CD8-positive, alpha-beta memory T cell (primary cell): ENCODE results near the gene PVALEF. TPM values are rescaled to one million over a fixed set of nuclear protein-coding genes. Genes with fewer than 3 reads are reported as not detected.
A peak's percentile ranks its signal among the peaks of the same experiment; 100 is the strongest.

Experiments used
- CTCF ChIA-PET: fragments of 350-600 bp; sonication (Branson Sonifier 250); formaldehyde crosslinking; loops from one replicate; lab custom pipeline; 2021; ENCODE audit warnings: antibody characterized with exemption; lab: Charles Lee
- POLR2A ChIA-PET: fragments of 350-600 bp; sonication (Branson Sonifier 250); formaldehyde crosslinking; loops from one replicate; lab custom pipeline; 2021; ENCODE audit warnings: antibody characterized with exemption; lab: Charles Lee
- DNase-seq, 5 donors: peaks; one replicate each; pipeline versions ENCODE4 v3.0.0 to v3.0.0-alpha.2; 2020 to 2022; ENCODE audit warnings: mixed read lengths in 1 of 5
- H3K27ac ChIP-seq: one replicate; pipeline ENCODE4 v1.7.0; 2013; ENCODE audit warnings: low read depth, mild to moderate bottlenecking, low read length, moderate library complexity
- H3K27me3 ChIP-seq: 2 replicates; pipeline ENCODE4 v1.7.0; 2013; ENCODE audit warnings: low read length, mild to moderate bottlenecking; ENCODE audit not compliant: insufficient read depth, poor library complexity, severe bottlenecking
- H3K36me3 ChIP-seq: 2 replicates; pipeline ENCODE4 v1.7.0; 2013; ENCODE audit warnings: mild to moderate bottlenecking, low read length, moderate library complexity; ENCODE audit not compliant: insufficient read depth
- H3K4me1 ChIP-seq: 2 replicates; pipeline ENCODE4 v1.7.0; 2013; ENCODE audit warnings: mild to moderate bottlenecking, low read length, moderate library complexity; ENCODE audit not compliant: insufficient read depth
- H3K4me3 ChIP-seq: 2 replicates; pipeline ENCODE4 v1.7.0; 2013; ENCODE audit warnings: mild to moderate bottlenecking, low read length
- H3K9me3 ChIP-seq: 2 replicates; pipeline ENCODE4 v1.7.0; 2013; ENCODE audit warnings: mild to moderate bottlenecking, low read length
- H3K27ac Mint-ChIP-seq, 8 donors: one replicate each; pipeline ENCODE4 v1.8.0; 2020 to 2021; ENCODE audit warnings: mixed read lengths in 8 of 8, mild to moderate bottlenecking in 6 of 8, inconsistent platforms in 3 of 8, moderate library complexity in 3 of 8
- H3K27me3 Mint-ChIP-seq, 2 donors: one replicate each; pipeline ENCODE4 v1.8.0; 2020 to 2021; ENCODE audit warnings: mixed read lengths in 2 of 2, mild to moderate bottlenecking in 1 of 2, moderate library complexity in 1 of 2
- H3K36me3 Mint-ChIP-seq, 3 donors: one replicate each; pipeline ENCODE4 v1.8.0; 2020 to 2021; ENCODE audit warnings: mixed read lengths in 3 of 3, inconsistent platforms in 1 of 3, mild to moderate bottlenecking in 1 of 3
- H3K4me1 Mint-ChIP-seq, 3 donors: one replicate each; pipeline ENCODE4 v1.8.0; 2020 to 2021; ENCODE audit warnings: mixed read lengths in 3 of 3, inconsistent platforms in 1 of 3, mild to moderate bottlenecking in 1 of 3
- H3K4me3 Mint-ChIP-seq, 7 donors: one replicate each; pipeline ENCODE4 v1.8.0; 2020 to 2021; ENCODE audit warnings: mixed read lengths in 7 of 7, mild to moderate bottlenecking in 6 of 7, moderate library complexity in 4 of 7, inconsistent platforms in 2 of 7
- H3K9me3 Mint-ChIP-seq, 5 donors: one replicate each; pipeline ENCODE4 v1.8.0; 2020 to 2022; ENCODE audit warnings: mixed read lengths in 5 of 5, mild to moderate bottlenecking in 3 of 5, moderate library complexity in 2 of 5, inconsistent platforms in 1 of 5
- polyA plus RNA-seq: library from polyadenylated mRNA; unstranded; fragments of 300-500 nt; fragmentation: Illumina TruSeq; gene quantifications from one replicate; pipeline ENCODE4 v1.2.3, GENCODE V29; 2021
- total RNA-seq, 2 experiments: library from RNA; stranded (reverse); gene quantifications; one replicate each; pipeline ENCODE4 v1.2.3, GENCODE V29; 2021

Gene PVALEF
- not detected for total RNA-seq
- not detected for polyA plus RNA-seq

DNA sequence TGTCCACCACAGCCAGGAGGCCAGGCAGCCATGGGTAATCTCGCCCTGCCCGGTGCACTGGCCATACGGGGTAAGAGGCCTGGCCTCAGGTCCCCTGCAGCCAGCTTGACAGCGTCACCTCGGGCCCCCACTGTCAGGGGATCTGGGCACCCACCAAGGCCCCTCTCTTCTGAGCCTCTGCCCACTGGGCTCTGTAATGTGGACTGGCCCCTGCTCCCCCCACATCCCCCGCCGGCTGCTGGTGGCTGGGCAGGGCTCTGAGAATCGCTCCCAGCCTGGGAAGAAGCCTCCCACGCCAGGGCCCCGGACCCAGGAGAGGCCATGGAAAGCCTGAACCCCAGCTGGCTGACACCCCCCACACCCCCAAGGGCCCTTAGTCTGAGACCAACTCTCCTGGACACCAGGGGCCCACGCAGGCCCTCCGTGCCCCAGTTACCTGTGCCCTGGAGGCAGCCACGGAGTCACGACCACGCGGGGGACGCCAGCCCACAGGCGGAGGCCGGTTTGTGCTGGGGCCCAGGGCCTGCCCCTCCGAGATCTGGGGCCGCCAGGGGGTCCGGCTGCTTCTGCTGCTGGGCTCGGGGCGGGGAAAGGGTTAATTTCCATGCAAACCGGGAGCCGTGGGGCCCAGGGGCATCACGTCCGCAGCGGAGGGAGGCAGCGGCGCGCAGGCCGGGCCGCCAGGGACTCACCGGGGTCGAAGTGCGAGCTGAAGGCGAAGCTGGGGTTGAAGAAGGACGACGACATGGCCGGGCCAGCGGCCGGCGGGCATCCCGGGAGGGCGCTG, at the start of gene PVALEF:
Gene PVALEF, plus strand, starts transcription at position 262 of the 787 bp plus-strand sequence. CDS start 15,720 bp downstream, outside the sequence.
- no peaks in the 10 kb centered on the region for H3K9me3 Mint-ChIP-seq
- DNase-seq = no peak
- no peak within 1 kb of the TSS for H3K4me3 ChIP-seq
- no peaks in the 10 kb centered on the region for H3K36me3 Mint-ChIP-seq
- peaks cover 17 to 32% of the 10 kb centered on the region in 2 donors for H3K27me3 Mint-ChIP-seq
- H3K9me3 ChIP-seq = no peaks in the 10 kb centered on the region
- H3K4me1 ChIP-seq = no peaks in the 10 kb centered on the region
- no peak within 1 kb of the TSS for H3K27ac Mint-ChIP-seq
- ChIA-PET CTCF (no interaction called here), POLR2A (no interaction called here)
- no peak within 1 kb of the TSS for H3K27ac ChIP-seq
- no peaks in the 10 kb centered on the region for H3K36me3 ChIP-seq
- H3K27me3 ChIP-seq = peaks cover 9% of the 10 kb centered on the region
- peak within 1 kb of the TSS in 4 of 7 donors; percentile 29 to 44 (median 32) for H3K4me3 Mint-ChIP-seq
- peaks cover 0 to 6% (median 1%) of the 10 kb centered on the region in 3 donors for H3K4me1 Mint-ChIP-seq

DNA sequence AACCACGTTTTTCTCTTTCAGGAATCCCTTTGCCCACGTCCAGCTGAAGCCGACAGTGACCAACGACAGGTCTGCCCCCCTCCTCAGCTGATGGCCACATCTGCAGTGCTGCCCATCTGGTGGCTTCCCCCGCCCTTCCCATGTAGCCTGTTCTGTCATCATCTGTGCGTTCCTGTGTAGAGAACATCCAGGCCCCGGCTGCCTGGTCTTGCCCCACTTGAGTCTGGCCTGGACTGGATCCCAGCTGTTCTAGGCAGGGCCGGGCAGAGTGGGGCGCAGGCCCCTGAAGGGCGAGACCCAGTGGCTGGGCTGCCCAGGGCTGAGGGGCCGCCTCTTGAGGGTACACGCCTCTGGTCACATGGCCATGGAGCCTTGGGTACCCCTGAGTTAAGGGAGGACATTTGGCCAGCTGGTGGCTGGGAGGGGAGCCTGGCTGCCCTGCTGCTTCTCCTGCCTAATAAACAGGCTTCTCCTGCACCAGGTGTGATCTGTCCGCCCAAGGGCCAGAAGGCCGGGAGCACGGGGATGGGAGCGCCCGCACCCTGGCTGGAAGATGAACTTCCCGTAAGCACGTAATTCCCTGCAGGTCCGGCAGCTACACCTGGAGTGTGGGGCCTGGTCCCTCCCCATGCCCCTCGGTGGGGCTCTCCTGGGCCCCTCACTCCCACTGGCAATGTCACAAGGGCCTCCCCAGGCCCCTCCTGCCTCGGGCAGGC, 49.4 kb upstream of the PVALEF start:
- Mint-ChIP-seq H3K27ac (peak overlapping the region in 1 of 8 donors; percentile 90), H3K4me1 (peaks cover 0 to 11% (median 0%) of the 10 kb centered on the region in 3 donors), H3K9me3 (no peaks in the 10 kb centered on the region), H3K4me3 (no peak overlapping the region), H3K27me3 (peaks cover 2 to 4% of the 10 kb centered on the region in 2 donors), H3K36me3 (no peaks in the 10 kb centered on the region)
- H3K36me3 ChIP-seq = no peaks in the 10 kb centered on the region
- no peak overlapping the region for H3K27ac ChIP-seq
- no peak overlapping the region for H3K4me3 ChIP-seq
- POLR2A ChIA-PET = no interaction called here
- DNase-seq = no peak
- no peaks in the 10 kb centered on the region for H3K4me1 ChIP-seq
- CTCF ChIA-PET = no interaction called here
- no peaks in the 10 kb centered on the region for H3K27me3 ChIP-seq
- no peaks in the 10 kb centered on the region for H3K9me3 ChIP-seq

GRCh38 chr17:81116704-81117103, 48.6 kb upstream of the PVALEF start:
- POLR2A ChIA-PET = no interaction called here
- Mint-ChIP-seq H3K4me1 (peaks cover 0 to 11% (median 0%) of the 10 kb centered on the region in 3 donors), H3K27me3 (peaks cover under 1 to 4% of the 10 kb centered on the region in 2 donors)

DNA sequence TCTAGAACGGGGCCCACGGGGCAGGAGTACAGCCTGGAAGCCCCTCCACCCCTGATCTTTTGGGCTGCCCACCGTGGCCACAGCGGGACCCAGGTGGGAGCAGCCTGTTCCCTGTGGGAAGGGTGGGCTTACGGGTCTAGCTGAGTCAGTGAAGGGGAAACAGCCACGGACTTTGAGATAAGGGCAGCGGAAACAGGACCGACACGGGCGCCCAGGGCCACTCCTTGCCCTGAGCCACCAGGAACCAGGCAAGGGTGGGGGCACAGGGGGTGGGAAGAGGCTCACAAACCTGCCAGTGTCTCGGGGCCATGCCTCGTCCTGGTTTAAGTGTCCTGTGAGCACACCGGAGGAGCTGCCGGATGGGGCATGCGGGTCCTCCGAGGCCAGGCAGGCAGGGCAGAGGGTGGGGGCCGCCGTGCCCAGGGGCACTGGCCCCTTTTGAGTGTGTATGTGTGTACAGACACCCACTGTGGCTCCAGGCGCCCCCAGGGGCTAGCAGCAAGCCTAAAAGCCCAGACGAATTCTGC, 47.6 kb upstream of the PVALEF start:
- H3K27ac Mint-ChIP-seq = no peak overlapping the region
- peaks cover 0 to 4% of the 10 kb centered on the region in 2 donors for H3K27me3 Mint-ChIP-seq
- Histone ChIP-seq H3K36me3 (no peaks in the 10 kb centered on the region), H3K9me3 (no peaks in the 10 kb centered on the region), H3K27ac (no peak overlapping the region), H3K4me1 (no peaks in the 10 kb centered on the region), H3K27me3 (no peaks in the 10 kb centered on the region), H3K4me3 (no peak overlapping the region)
- POLR2A ChIA-PET = no interaction called here
- H3K4me1 Mint-ChIP-seq = peaks cover 0 to 11% (median 0%) of the 10 kb centered on the region in 3 donors
- no peaks in the 10 kb centered on the region for H3K9me3 Mint-ChIP-seq
- no peak for DNase-seq
- peak overlapping the region in 1 of 7 donors; percentile 36 for H3K4me3 Mint-ChIP-seq
- no peaks in the 10 kb centered on the region for H3K36me3 Mint-ChIP-seq
- CTCF ChIA-PET = no interaction called here

More at GRCh38 chr17:81116704-81117103, 48.6 kb upstream of the PVALEF start:
- Histone ChIP-seq H3K9me3 (no peaks in the 10 kb centered on the region), H3K4me3 (no peak overlapping the region), H3K36me3 (no peaks in the 10 kb centered on the region), H3K27ac (no peak overlapping the region), H3K27me3 (no peaks in the 10 kb centered on the region), H3K4me1 (no peaks in the 10 kb centered on the region)
- Mint-ChIP-seq H3K9me3 (no peaks in the 10 kb centered on the region), H3K27ac (no peak overlapping the region), H3K4me3 (no peak overlapping the region), H3K36me3 (no peaks in the 10 kb centered on the region)
- CTCF ChIA-PET = no interaction called here
- no peak for DNase-seq

GRCh38 chr17:81118308-81119221, 46.7 kb upstream of the PVALEF start:
- Histone ChIP-seq H3K27me3 (no peaks in the 10 kb centered on the region), H3K4me3 (no peak overlapping the region), H3K9me3 (no peaks in the 10 kb centered on the region), H3K4me1 (no peaks in the 10 kb centered on the region), H3K27ac (no peak overlapping the region), H3K36me3 (no peaks in the 10 kb centered on the region)
- H3K27ac Mint-ChIP-seq = peak overlapping the region in 3 of 8 donors; percentile 50 to 68 (median 59)
- peaks cover 0 to 11% (median 0%) of the 10 kb centered on the region in 3 donors for H3K4me1 Mint-ChIP-seq
- H3K4me3 Mint-ChIP-seq = peak overlapping the region in 3 of 7 donors; percentile 48 to 67 (median 66)
- no peak for DNase-seq
- no peaks in the 10 kb centered on the region for H3K9me3 Mint-ChIP-seq
- H3K27me3 Mint-ChIP-seq = peaks cover 0 to 4% of the 10 kb centered on the region in 2 donors
- ChIA-PET CTCF (no interaction called here), POLR2A (no interaction called here)
- H3K36me3 Mint-ChIP-seq = no peaks in the 10 kb centered on the region

- ChIA-PET CTCF (no interaction called here), POLR2A (no interaction called here)
- peak; percentile 79 to 85 (median 81) for DNase-seq
- Mint-ChIP-seq H3K27me3 (peaks cover 0 to 4% of the 10 kb centered on the region in 2 donors), H3K9me3 (no peaks in the 10 kb centered on the region), H3K27ac (peak overlapping the region in 3 of 8 donors; percentile 55 to 94 (median 74)), H3K36me3 (no peaks in the 10 kb centered on the region), H3K4me1 (peaks cover 0 to 11% (median 0%) of the 10 kb centered on the region in 3 donors), H3K4me3 (peak overlapping the region in 6 of 7 donors; percentile 41 to 78 (median 65))
- no peak overlapping the region for H3K27ac ChIP-seq
- no peaks in the 10 kb centered on the region for H3K4me1 ChIP-seq
- H3K9me3 ChIP-seq = no peaks in the 10 kb centered on the region
- no peaks in the 10 kb centered on the region for H3K27me3 ChIP-seq
- no peak overlapping the region for H3K4me3 ChIP-seq
- H3K36me3 ChIP-seq = no peaks in the 10 kb centered on the region
Observed at GRCh38 chr17:81119223-81120148, 45.8 kb upstream of the PVALEF start.

- peaks cover 0 to 4% of the 10 kb centered on the region in 2 donors for H3K27me3 Mint-ChIP-seq
- POLR2A ChIA-PET = no interaction called here
- no peak overlapping the region for H3K27ac ChIP-seq
- CTCF ChIA-PET = no interaction called here
- no peak for DNase-seq
- H3K9me3 ChIP-seq = no peaks in the 10 kb centered on the region
- no peaks in the 10 kb centered on the region for H3K9me3 Mint-ChIP-seq
- H3K4me1 ChIP-seq = no peaks in the 10 kb centered on the region
- peaks cover 0 to 11% (median 0%) of the 10 kb centered on the region in 3 donors for H3K4me1 Mint-ChIP-seq
- H3K4me3 ChIP-seq = no peak overlapping the region
- no peak overlapping the region for H3K27ac Mint-ChIP-seq
- no peaks in the 10 kb centered on the region for H3K27me3 ChIP-seq
- H3K36me3 ChIP-seq = no peaks in the 10 kb centered on the region
- H3K36me3 Mint-ChIP-seq = no peaks in the 10 kb centered on the region
- no peak overlapping the region for H3K4me3 Mint-ChIP-seq
Observed at GRCh38 chr17:81120149-81120484, 45.2 kb upstream of the PVALEF start.
